Neural cell (in vitro differentiated cells): ENCODE results near the gene ZNF248.

Experiments used
- EP300 ChIP-seq: fragments of 450-650 bp; conservative IDR thresholded peaks from 2 replicates; pipeline ENCODE4 v1.6.1; 2014; ENCODE audit warnings: antibody characterized with exemption, mild to moderate bottlenecking, moderate library complexity; ENCODE audit not compliant: poor library complexity, severe bottlenecking
- MXI1 ChIP-seq: fragments of 450-650 bp; conservative IDR thresholded peaks from 2 replicates; pipeline ENCODE4 v1.6.1; 2014; ENCODE audit warnings: antibody characterized with exemption, mild to moderate bottlenecking; ENCODE audit not compliant: poor library complexity, severe bottlenecking
- POLR2AphosphoS5 ChIP-seq: IDR thresholded peaks from 2 replicates; pipeline ENCODE4 v1.6.1; 2012
- RAD21 ChIP-seq: fragments of 450-650 bp; conservative IDR thresholded peaks from 2 replicates; pipeline ENCODE4 v1.6.1; 2014; ENCODE audit warnings: antibody characterized with exemption, mild to moderate bottlenecking, moderate library complexity
- TF ChIP-seq, protein P1 (sequence below): fragments of 450-650 bp; IDR thresholded peaks from 2 replicates; pipeline ENCODE4 v1.5.1; 2014; ENCODE audit warnings: antibody characterized with exemption, mild to moderate bottlenecking, moderate library complexity; ENCODE audit not compliant: poor library complexity, severe bottlenecking

DNA sequence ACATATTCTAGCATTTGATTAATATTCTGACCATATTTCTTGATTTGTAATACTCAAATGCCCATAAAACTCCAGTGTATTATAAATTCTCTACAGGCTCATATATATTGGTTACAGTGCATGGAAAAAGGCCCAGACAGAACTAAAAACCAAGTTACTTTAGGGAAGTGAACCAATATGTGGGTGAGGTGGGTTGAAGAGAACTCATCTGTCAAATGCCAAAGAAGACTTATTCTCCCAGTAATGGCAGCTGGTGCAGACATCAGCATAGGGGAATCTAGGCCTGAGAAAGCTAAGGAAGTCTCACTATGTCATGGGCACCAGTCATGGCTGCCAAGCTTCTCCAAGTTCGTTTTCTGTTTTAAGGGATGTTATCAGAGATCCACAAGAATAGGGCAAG, 30.6 kb downstream of the ZNF248 start:
- TF ChIP-seq POLR2AphosphoS5 = no peak
- TF ChIP-seq, protein P1, sequence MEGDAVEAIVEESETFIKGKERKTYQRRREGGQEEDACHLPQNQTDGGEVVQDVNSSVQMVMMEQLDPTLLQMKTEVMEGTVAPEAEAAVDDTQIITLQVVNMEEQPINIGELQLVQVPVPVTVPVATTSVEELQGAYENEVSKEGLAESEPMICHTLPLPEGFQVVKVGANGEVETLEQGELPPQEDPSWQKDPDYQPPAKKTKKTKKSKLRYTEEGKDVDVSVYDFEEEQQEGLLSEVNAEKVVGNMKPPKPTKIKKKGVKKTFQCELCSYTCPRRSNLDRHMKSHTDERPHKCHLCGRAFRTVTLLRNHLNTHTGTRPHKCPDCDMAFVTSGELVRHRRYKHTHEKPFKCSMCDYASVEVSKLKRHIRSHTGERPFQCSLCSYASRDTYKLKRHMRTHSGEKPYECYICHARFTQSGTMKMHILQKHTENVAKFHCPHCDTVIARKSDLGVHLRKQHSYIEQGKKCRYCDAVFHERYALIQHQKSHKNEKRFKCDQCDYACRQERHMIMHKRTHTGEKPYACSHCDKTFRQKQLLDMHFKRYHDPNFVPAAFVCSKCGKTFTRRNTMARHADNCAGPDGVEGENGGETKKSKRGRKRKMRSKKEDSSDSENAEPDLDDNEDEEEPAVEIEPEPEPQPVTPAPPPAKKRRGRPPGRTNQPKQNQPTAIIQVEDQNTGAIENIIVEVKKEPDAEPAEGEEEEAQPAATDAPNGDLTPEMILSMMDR = no peak
- no peak for TF ChIP-seq RAD21
- no peak for TF ChIP-seq EP300
- no peak for TF ChIP-seq MXI1
